NCI-H2171 (cell line): Measurements from ENCODE around the gene INO80B.
A peak's percentile ranks its signal among the peaks of the same experiment; 100 is the strongest.
"Not testable (repeated sequence)": the region's sequence is repeated elsewhere in the genome, so short reads cannot be mapped to it uniquely, and the experiment has no call there.

ENCODE experiments used
- DNase-seq: peaks from one replicate; lab custom pipeline; 2025; lab: John Stamatoyannopoulos, UW

The INO80B gene

DNA sequence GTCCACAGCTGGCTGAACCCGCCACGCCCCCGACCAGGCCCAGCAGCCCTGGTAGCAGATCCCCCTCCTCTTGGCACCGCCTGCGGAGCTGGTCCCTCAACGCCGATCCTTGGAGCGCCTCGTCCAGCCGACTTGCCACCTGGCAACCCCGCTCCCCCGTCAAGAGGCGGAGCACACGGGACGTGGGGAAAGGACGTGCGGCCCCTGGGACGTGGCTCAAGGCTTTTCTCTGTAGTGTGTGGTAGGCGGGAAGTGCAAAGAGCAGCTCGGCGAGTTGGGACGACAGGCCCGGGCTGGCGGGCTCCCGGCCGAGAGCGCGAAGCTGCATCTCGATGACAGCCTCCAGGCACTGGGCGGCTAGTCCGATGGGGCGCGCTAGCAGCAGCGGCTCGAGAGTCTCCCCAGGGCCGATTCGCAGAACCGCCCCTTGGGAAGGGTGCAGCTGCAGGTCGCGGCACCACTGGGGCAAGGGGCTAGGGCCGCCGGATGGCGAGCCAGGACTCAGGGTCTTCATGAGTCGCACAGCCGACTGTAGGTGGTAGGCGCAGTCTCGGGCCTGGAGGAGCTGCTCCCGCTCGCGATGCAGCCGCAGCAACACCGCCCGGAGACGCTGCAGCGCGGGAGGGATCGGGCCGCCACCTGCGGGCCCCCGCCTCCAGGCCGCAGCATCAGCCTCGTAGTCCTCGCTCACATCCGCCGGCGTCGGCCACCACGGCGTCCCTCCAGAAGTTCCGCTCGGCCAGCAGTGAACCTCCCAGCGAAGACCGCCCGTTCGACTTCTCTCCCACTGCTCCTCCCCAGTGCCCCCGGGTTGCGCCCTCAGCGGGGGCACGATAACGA, 27.3 kb downstream of the INO80B start:
- peak; percentile 53 for DNase-seq

DNA sequence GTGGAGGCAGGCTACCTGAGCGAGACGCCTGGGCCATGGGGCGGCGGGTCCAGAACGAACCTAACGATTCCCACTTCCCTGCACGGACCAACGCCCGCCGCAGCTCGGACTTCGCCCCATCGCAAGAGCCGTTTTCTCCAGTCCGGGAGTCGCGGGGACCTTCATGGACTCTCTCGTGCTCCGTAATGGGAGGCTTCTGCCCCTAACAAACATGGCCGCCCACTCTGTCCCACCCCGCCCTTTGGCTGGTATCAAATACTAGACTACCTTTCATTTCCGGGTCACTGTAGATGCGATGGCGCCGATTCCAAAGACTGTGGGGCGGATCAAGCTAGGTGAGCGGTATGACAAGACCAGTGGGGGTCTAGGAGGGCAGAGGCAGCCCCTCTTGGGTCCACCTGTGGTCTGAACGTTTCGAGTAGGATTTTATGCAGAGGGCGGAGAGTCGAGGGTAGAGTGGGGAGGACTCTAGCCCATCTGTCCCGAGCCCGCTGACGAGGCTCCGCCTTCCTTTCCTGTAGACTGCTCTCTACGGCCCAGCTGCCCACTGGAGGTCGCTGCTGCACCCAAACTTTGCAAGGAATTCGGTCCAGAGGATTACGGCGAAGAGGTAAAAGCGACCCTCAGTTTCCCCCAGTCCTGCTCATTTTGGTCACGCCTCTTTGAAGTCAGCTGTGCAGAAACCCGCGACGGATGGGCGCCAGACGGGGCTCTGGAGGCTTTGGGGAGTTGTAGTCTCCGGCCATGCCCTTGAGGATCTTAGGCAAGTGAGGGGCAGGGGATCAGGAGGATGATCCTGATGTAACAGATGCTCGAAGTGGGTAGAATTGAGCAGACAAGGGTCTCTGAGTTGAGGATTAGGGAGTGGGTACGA, 28.2 kb downstream of the INO80B start, which contains the start of the genes CCDC142 and TTC31:
TSS of gene CCDC142 (minus strand) at position 198 of the 874 bp plus-strand sequence. CDS start at position 37, 161 bp downstream.
TSS of gene TTC31 (plus strand) at position 281 of the 874 bp plus-strand sequence. CDS start at position 296, 15 bp downstream.
- DNase-seq: peak; percentile 94

DNA sequence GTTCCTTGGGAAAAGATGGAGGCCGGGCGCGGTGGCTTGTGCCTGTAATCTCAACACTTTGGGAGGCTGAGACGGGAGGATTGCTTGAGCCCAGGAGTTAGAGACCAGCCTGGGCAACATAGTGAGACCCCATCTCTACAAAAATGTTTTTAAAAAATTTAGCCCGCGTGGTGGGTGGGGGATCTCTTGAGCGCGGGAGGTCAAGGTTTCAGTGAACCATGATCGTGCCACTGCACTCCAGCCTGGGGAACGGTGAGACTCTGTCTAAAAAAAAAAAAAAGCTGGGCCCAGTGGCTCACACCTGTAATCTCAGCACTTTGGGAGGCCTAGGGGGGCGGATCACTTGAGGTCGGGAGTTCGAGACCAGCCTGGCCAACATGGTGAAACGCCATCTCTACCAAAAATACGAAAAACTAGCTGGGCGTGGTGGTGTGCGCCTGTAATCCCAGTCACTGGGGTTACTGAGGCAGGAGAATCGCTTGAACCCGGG, 28.8 kb downstream of the INO80B start:
- DNase-seq: not testable (repeated sequence)

DNA sequence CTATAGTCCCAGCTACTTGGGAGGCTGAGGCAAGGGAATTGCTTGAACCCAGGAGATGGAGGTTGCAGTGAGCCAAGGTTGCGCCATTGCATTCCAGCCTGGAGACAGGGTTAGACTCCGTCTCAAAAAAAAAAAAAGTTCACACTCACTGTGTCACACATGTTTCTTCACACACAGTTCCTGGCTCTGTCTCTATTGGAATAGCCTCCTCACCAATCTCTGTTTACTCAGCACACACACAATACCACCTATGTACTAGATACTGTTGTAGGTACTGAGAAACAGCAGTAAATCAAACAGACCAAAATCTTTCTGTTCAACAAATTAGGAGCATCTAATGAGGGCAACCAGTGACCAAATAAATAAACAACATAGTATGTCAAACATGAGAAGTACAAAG, 31.3 kb downstream of the INO80B start:
- DNase-seq: no peak

DNA sequence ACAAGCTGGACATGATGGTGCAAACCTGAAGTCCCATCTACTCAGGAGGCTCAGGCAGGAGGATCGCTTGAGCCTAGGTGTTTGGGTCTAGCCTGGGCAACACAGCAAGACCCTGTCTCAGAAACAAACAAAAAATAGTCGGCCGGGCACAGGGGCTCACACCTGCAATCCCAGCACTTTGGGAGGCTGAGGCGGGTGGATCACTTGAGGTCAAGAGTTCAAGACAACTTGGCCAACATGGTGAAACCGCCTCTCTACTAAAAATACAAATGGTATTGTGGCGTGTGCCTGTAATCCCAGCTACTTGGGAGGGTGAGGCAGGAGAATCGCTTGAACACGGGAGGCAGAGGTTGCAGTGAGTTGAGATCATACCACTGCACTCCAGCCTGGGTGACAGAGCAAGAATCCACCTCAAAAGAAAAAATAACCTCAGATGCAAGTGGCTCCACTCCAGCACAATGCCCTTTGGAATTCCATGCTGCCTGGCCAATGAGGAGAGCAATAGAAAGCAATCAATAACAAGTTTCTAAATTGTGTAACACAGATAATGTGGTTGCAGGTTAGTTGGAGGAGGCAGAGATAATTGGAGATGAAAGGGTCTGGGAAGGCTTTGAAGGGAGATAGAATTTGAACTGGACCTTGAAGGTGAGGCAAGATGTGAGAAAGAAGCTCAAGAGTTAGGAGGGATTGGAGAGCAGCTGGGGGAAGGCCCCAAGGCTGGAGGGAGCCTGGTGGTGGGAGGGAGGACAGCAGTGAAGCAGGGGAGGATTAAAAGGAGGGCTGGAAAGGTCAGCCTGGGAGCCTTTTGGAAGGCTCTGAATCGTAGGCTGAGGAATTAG, 34.0 kb downstream of the INO80B start:
- DNase-seq: no peak

DNA sequence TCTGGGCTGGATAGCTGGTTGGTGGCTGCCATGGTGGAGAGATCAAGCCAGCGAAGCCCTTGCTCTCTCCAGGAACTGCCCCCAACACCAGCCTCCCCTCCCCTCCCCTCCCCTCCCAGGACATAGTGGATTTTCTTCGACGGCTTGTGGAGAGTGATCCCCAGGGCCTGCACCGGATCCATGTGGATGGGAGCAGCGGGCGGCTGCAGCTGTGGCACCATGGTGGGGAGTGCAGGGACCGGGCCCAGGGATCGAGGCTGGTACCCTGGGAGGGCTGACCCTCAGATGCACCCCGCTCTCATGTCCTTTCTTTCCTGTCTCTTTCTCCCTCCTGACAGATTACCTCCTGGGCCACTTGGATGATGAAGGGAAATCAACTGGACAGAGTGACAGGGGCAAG, 35.0 kb downstream of the INO80B start:
- no peak for DNase-seq

DNA sequence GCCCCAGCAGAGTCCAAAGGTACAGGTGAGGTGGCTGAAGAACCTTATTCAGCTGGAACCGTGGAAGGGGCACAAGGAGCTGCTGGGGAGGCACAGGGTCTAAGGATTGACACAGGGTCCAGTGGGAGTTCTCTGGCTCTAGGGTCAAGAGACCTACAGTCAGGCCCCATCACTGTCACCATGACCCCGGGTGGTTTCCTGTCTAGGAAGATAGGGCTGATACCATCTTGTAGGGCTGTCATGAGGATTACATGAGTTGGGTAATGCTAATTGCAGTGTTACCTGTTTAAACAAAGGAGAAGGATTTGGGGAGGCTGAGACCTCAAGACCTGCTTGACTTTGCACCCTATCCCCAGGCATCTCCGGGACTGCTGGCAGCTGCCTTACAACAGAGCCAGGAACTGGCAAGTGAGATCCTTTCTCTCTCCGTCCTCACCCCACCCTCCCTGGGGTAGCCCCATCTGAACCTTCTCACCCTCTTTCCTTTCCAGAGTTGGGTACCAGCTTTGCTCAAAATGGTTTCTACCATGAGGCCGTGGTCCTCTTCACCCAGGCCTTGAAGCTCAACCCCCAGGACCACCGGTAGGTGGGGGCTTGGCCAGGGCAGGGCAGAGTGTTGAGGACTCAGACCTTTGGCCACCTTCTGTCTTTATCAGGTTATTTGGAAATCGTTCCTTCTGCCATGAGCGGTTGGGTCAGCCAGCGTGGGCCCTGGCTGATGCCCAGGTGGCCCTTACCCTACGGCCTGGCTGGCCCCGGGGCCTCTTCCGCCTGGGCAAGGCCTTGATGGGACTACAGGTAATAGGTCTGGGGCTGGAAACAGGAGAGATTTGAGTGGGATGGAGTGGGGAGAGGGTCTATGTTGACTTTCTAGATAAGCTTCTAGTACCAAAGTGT, 37.0 kb downstream of the INO80B start:
- no peak for DNase-seq

DNA sequence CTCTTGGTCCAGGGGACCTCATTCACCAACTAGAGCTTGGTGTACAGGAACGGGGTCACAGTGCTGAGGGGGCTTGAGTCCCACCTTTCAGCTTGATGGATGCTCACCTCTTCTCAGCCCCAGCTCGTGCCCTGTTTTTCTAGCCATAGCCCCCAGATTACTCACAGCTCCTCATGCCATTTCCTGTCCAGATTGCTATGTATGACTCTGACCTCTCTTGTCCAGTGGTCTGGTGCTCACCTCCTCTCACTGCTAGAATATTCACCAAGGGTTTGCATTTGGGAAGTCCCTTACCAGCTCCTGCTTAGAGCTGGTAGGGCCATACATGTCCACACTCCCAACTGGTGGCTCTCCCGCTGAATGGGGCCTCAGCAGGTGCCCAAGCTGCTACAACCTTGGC, 38.7 kb downstream of the INO80B start:
- no peak for DNase-seq

DNA sequence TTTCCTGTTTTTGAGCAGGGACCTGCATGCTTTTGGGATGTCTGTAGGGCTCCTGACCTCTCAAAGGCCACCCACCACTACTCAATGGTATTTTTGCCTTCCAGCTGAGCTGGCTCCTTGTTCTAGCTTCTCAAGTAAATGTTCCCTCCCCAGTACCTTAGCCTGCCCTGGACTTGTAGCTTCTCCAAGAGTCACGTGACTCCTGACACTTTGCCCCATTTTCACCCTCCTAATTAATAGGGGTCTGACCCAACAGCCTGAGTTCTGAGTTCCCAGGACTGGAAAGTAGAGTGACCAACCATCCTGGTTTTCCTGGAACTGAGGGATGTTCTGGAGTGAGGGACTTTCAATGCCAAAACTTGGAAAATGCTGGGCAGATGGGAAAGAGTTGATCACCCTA, 40.6 kb downstream of the INO80B start:
- no peak for DNase-seq

DNA sequence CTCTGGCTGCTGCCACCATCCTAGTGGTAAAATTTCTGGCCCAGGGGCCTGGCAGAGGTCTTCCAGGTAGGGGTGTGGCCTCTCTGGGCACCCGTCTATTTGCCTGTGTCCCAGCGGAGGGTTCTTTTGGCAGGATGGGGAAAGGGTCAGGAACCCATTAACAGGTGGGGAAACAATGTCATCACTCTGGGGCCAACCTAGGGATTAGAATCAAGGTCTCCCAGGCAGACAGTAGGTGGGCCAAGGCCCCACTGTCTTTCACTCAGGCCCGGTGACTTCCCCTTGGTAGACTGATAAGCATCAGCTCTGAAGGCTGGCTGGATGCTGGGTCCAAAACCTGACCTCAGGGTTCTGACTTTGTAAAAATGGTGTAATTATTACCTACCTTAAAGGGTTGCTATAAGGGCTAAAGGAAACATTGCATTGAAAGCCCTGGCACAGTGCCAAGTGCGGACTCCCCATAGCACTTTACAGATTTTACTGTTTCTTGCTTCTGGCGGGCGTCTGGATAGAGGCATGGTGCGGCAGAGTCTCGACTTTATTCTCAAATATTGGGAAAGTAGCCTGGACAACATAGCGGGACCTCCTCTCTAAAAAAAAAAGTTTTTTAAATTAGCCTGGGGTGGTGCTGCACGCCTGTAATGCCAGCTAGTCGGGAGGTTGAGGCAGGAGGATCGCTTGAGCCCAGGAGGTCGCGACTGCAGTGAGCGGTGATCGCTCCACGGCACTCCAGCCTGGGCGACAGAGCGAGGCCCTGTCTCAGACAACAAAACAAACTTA, 42.3 kb downstream of the INO80B start:
- no peak for DNase-seq

DNA sequence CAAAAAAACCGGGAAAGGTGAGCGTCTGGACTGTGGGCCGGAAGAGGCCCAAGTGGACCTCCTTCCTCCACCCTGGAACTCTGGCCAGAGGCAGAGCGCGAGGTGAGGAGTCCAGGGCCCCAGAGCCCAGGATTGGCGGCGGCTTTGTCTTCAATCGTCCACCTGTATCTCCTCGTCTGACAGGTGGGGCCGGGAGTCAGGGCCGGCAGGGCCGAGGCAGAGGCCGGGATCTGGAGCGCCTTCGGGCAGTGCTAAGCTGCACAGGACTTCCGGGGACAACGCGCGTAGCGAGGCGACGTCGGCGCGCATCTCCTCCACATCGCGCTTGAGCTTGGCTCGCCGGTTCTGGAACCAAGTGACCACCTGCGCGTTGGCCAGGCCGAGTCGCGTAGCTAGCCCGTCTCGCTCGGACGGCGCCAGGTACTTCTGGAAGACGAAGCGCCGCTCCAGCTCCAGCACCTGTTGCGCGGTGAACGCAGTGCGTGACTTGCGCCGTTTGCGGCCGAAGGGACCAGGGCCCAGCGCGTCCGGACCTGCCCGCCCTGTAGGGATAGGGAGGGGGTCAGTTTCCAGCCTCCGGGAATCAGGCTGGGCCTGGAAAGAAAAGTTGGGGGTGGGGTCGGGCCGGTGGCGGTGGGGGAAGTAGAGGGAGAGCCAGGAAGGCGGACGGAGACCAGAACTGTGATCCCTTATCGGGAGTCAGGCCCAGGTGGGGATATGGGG, 43.1 kb downstream of the INO80B start:
- DNase-seq: no peak

DNA sequence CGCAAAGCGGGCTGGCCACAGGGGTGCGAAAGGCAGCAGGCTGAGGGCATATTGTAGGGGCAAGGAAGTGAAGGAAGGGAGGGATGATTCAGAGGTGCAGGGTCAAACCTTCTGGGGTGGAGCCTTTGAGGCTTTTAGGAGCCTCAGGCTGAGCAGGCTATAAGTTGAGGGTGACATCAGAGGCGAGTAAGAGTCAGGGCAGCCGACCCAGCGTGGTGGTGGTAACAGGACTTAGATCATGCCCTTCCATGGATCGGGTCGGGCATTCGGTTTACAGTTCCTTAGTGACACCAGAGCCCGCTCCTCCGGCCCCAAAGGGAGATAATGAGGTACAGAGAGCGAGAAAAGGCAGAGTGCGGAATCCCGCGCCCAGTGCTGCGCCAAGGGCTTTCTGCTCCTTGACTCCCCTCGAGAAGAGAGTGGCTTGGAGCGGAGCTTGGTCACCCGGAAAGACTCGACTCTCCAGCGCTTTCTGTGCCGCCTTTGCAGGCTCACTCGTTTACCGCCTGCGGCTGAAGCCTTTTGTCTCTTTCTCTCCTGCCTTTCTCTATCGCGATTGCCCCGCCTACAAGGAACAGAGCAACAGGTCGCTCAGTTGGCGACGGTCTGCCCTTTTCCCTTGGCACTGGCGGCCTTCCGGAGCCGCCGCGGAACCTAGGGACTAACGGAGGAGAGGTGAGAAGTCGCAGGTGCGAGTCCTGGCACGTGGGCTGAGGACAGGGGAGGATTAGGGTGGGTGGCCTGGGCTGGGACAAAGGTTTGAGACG, 43.8 kb downstream of the INO80B start:
- no peak for DNase-seq

DNA sequence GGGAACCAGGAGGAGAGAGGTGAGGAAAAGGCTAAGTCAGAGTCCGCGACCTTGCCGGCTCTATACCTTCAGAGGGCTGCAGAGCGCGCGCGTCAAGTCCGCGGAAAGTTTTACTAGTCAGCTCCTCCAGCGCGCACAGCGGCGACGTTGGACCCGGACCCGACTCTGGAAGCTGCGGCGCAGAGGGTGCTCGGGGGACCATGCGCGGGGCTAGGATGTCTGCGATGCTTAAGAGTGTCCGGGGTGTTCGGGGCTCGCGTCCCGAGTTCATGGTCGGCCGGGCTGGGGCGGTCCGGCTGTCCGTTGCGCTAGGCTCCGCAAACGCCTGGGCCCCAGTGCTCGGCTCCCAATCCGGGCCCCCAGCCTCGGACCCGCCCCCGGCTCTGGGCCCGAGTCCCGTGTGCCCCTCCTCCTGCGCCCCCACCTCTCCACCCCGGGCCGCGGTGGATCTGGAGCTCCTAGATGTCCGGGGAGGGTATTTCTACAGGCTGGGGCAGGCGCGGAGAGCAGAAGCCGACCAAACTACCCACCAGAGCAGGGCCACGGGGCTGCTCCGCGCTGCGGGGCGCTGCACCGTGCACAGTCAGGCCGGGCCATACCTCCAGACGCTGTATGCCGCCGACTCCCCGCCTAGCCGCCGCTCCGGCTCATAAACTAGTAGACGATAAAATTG, 44.5 kb downstream of the INO80B start, which contains the start of gene LBX2:
TSS of gene LBX2 (minus strand) at position 337 of the 673 bp plus-strand sequence. CDS start at position 271, 66 bp downstream.
- no peak for DNase-seq

DNA sequence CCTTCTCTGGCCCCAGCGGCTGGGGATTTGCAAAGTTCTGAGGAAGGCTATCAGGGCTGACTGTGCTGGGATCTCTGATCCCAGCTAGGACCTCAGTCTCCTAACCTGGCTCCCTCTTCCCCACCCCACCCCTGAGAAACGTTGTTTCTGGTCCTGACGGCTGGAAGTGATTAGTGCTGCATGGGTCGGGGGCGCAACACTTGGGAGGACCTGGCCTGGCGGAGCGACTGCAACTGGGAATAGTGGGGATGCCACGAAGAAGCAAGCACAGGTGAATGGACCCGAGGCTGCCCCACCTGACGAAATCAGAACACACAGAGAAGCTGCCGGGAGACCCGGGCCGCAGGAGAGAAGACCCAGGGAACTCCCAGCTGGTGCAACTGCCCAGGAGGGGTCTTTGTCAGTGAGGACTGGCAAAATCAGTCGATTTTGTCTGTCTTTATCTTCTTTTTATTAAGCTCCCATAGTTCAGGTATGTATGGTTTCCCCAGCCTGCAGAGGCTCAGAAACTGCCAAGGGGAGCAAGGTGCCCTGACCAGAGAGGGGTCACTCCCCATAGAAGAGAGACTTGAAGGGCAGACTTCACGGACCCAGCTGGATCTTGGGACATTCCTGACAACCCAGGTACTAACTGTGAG, 45.2 kb downstream of the INO80B start:
- DNase-seq: no peak

DNA sequence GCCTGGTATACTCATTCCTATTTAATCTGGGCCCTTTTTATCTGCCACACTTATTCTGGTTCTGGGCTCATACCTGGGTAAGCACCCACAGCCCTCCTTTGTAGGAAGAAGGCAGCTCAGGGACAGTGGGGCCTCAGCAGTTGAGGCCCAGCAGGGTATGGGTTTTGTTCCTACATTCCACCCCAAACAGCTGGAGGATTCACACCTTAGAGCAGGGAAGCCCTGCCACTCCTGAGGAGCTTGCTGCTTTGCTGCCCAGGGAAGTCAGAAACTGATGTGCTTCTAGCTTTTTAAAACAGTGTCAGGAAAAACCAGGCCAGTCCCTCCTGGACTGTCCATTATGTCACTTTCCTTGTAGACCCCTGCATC, 45.7 kb downstream of the INO80B start:
- DNase-seq: no peak

DNA sequence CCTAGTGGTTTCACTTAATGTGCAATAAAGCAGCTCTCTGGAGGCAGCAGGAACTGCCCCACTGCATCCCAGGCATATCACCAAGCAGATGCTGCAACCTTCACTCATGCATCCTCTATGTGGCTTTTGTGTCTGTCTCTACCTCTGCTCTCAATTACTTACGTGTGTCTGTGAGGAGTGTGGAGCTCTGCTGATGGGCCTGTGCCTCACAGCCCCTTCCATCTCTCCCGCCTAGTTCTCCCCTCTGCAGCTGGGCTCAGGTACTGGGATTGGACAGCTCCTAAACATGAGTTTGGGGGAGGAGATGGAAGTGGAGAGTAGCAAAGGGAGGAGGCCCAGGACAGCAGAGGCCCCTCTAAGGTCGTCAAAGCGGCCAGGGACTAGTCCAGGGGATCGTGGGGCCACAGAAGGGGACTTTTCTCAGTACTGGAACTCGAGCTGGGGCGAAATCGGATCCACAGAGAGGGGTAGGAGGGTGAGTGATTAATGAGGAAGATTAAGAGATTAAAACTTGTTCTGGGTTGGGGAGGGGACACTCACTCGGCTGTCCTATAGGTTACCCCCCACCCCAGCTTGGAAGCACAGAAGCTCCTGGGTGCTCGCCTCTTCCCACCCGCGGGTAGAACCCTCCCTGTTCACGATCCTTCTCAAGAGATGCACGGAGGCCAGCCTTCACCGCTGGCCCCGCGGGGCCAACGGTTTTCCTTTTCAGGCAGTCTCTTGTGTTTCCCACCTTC, 46.6 kb downstream of the INO80B start:
- DNase-seq: no peak
